ENCODE data around the gene FAM229A.
A peak's percentile ranks its signal among the peaks of the same experiment; 100 is the strongest.
"Not testable (repeated sequence)": the region's sequence is repeated elsewhere in the genome, so short reads cannot be mapped to it uniquely, and the experiment has no call there.

The FAM229A gene, protein sequence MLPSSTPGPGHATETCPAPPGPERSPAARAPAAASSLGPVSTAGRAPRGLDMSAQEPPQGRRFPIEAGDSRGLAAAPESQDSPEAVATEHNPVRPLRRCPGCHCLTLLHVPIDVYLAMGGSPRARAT

DNA sequence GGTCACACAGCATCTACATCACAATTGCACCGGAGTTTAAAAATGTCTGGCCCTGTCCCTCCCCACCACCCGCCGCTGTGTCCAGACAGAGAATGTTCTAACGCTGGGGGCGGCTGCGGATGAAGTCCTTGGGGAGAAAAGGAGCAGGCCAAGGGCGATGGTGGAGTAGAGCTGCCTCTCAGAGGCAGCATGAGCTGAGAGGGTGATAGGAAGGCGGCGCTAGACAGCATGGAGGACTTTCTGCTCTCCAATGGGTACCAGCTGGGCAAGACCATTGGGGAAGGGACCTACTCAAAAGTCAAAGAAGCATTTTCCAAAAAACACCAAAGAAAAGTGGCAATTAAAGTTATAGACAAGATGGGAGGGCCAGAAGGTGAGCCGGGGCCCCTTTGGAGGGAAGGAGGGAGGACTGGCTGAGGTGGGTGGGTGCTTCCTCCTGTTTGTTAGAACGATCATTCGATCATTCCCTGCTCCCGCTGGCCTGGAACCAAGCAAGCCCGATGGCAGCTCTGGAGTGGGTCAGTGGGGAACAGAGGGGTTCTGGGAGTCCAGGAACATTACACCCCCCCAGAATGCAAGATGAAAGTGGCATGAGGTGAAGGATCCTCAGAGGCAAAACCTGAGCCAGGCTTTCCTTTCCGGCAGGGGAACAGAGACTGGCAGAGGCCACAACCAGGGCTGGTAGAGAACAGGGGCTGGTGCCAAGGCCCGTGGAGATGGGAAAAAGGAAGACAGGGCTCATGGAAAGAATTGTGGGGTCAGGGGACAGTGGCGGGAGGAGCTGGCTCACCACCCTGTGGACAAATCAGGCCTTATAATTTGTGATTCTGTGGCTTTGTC lies at the start of gene FAM229A, which contains the start of gene TSSK3:
FAM229A (minus strand) TSS at position 12 of the 840 bp plus-strand sequence. CDS start 394 bp downstream, outside the sequence.
TSSK3 (plus strand) TSS at position 66 of the 840 bp plus-strand sequence; CDS start at position 229, 163 bp downstream.
- no peak for DNase-seq

DNA sequence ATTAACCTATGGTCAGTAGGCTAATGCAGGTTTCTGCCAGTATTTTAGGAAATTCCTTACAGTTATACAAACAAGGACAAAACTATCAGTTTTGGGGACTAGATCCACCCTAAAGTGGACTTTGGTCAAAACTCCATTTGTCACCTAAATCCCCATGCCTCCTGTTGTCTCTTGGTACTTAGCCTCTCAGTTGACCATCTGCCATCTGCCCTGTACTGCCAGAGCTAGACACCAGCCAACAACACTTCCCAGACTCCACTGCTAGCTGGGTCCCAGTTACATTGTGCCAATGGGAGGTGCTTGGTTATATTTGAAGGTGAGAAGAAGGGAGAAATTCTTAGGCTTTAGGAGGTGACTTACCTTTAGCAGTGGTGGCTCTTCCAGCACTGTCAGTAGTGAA lies 49.0 kb upstream of the FAM229A start:
- no peak for DNase-seq

DNA sequence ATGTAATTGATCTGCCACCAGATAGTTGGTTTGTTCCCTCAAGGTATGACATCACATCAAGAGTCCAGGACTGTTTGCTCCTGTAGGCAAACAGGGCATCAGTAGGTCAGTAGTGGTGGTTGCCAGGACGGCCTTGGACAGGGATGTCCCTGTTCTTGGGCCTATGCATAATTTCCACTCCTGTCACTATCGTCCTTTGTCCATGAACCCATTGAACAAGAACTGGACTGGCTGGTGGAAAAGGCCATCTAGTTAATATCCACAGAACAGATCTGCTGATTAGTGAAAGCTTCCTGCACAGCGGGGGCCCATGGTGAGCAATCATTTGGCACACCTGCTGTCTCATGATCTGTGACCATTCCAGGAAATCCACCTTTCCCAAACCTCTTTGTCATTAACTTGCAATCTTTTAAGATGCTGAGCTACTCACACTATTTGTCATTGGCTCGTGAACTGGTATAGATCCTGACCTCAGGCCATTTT lies 44.4 kb upstream of the FAM229A start:
- no peak for DNase-seq

DNA sequence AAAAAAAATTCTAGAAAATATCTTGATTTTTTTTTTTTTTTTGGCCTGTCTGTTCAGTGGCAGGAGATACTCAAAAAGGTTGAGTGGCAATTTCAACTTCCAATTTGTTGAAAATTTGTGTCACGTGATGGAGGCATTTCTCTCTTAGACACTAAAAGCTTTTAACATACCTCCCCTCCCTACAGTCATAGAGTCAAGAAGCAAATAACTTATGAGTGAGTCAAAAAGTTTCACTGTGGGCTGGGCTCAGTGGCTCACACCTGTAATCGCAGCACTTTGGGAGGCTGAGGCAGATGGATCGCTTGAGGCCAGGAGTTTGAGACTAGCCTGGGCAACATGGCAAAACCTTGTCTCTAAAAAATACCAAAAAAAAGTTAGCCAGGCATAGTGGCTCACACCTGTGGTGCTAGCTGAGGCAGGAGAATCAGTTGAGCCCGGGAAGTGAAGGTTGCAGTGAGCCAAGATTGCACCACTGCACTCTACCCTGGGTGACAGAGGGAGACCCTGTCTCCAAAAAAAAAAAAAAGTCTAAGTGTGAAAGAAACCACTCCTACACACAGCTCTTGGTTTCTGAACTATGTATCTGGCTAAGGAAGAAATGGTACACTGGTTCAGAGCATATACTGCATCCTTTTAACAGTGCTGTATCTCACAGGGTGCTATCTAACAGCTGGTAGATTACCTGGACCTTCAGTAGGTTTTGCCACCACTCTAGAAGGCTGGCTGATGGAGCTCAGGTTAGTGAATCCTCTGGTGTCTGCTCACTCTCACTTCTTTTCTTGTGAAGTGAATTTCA lies 43.6 kb upstream of the FAM229A start:
- DNase-seq = no peak

DNA sequence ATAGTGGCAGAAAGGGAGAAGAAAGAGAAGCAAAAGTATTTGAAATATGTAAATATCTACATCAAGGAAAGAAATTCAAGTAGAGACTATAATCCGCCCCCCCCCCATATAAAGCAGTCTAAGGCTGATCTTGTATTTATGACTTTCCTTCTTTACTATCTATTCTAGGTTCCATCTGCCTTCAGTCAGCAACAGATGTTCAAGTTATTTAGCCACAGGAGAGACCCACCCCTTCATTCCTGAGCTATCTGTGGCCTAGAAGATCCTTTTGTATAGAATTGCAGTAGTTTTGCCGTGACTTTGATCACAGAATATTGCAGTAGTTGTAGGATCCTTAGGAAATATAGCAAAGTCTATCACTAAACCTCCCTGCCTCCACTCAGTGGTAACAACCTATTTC lies 42.7 kb upstream of the FAM229A start:
- DNase-seq = no peak

DNA sequence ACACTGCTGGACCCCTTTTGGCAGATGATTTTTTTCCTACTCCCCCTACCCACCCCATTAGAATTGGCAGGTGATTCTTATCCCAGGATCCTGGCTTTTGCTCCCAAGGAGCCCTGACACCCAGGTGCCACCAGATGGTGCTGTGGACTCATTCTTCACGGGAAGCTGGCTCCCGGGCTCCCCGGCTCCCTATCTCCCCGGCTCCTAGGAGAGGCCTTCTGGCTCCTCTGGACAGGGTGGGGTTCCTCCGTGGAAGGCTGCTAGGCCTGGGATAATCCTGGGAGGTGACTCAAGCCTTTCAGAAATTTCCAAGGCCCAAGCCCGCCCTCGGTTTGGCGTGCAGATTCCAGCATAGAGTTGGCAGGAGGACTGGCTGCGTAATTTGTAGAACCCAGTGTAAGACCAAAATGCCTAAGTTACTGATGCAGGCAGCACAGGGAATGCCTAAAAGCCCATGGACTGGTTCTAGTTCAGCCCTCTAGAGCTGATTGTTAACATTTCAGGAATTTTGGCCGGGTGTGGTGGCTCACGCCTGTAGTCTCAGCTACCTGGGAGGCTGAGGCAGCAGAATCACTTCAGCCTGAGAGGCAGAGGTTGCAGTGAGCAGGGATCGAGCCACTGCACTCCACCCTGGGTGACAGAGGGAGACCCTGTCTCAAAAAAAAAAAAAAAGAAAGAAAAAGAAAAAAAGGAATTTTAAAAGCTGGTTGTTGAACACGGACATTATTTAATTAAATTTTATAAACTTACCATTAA lies 38.8 kb upstream of the FAM229A start:
- peak; percentile 46 for DNase-seq

DNA sequence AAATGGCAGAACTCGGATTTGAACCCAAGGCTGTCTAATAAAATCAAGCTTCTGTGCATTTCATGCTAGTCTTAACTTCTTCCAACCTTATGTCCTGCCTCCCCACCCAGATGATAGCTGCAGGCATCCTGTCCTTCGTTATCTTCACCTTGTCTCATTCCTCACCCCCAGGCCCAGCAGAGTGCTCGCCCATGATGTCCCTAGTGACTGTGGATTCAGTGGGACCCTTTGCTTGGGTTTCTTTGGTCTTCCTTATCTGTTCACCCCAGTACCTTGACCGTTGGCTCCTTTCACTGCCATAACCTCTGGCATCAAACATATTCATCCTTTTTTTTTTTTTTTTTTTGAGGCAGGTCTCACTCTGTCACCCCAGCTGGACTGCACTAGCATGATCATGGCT lies 37.6 kb upstream of the FAM229A start:
- DNase-seq = no peak

DNA sequence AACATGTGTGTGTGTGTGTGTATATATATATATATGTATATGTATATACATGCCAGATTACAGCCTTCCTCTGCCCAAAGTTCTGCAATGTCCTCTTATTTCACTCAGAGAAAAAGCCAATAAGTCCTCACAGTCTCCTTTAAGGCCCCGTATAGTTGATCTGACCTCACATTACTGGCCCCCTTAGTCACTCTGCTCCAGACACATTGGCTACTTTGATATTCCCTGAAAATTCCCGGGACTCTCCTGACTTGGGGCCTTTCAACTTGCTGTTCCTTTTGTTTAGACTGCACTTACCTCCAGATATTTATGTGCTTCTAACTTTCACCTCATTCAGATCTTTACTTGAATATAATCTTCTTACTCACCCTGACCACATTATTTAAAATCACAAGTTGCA lies 36.1 kb upstream of the FAM229A start:
- no peak for DNase-seq

DNA sequence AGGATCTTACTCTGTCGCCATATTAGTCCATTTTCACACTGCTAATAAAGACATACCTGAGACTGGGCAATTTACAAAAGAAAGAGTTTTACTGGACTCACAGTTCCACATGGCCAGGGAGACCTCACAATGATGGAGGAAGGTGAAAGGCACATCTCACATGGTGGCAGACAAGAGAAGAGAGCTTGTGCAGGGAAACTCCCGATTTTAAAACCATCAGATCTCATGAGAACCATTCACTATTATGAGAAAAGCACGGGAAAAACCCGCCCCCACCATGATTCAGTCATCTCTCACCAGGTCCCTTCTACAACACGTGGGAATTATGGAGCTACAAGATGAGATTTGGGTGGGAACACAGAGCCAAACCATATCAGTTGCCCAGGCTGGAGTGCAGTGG lies 34.2 kb upstream of the FAM229A start:
- not testable (repeated sequence) for DNase-seq

DNA sequence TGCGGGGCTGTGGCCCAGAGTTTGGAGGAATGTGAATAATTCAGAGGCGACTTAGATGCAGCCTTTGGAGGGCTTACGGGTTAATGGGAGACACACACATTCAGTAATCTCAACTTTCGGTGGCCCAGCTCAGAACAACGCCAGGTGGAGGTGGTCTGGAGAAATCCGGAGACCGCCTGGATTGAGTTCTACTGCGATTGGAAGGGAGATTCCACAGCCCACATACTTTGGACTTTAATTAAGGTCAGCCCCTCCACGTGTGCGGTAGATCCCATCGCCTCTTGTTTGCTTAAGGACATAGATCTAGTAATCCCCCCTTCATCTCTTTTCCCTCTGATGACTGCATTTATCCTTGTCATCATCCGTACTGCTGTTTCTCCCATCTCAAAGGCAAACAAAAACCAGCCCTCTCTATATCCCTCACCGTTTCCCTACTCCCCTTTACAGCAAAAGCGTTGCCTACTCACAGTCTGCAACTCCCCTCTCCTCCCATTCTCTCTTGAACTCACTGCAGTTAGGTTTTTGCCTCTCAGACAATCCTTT lies 32.7 kb upstream of the FAM229A start:
- DNase-seq = peak; percentile 33

DNA sequence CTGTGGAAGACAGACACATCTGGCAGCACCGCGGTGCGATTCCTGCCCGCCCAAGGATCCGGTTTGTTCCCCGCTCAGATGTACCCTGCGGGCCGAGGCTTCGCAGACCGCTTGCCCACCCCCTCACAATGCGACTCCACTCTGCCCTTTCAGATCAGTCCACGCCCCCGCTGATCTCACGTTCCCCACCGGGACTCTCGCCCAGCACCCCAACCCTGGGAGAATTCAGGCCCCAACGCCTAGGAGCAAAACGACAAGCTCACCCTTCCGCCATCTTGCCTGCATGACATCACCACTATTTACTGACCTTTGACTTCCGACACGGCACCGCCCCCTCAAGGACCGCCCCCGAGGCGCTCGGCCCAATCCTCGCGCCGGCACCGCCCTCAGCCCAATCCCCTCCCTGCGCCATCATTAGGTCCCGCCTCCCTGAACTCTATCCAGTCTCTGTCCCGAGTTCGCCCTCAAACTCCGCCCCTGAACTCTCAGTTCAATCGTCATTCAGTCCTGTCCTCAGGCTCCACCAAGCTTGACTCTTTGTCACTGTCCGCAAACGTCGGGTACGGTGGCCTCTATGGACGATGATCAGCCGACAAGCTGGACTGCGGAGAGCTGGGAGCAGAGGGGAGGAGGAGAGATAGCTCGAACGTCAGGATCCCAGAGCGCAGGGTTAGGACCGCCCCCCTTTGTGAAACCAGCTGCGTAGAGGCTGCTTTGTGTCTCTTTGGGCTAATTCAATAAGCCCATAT lies 32.0 kb upstream of the FAM229A start, which contains the start of gene BSDC1:
BSDC1 (minus strand) TSS at position 301 of the 749 bp plus-strand sequence; CDS start at position 274, 27 bp downstream.
- DNase-seq = peak; percentile 100

DNA sequence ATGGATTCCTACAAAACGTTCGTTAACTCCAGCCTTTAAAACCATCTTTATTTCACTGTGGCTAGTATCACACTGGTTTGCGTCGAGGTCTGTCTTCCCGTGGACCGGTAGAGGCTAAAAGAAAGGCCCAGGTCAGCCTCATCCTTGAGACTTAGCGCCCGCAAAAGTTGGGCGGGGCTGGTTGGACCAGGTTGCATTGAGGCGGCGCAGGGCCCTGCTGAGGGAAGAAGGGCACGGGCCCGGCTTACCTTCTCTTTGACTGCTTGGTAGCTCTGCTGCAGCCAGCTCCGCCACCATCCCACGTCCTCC lies 31.5 kb upstream of the FAM229A start:
- no peak for DNase-seq

DNA sequence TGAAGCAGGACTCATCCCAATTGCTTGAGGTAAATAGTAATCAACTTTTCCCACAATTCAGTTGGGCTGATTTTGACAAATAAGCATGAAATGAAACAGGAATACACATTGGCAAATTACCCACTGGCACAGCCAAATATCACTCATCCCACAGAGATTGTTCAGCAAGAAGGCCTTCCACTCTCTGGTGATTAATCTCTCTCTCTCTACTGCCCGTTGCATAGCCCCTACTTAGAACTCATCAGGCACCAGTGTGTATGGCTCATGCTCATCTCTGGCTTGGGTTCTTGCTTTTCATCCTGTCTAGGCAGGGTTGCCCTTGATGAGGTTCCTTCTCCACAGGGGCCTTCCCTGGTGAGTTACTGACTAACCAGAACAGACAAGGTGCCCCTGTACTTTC lies 30.9 kb upstream of the FAM229A start:
- no peak for DNase-seq

DNA sequence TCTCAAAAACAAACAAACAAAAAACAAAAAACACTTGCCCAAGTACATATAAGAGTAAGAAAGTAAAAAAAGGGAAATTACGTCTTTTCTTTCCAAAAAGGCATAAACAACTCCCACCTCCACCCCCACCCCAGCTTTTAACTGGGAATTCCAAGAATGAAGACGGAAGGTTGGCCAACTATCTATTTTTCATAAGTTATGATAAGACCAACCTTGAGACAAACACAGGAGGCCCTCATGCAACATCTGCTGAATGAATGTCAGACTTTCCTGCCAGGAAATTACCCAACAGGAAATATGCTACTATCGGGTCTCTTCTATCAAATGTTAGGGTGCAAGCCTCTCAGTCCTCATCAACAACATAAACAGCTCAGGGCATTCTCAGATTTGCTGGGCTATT lies 30.0 kb upstream of the FAM229A start:
- no peak for DNase-seq

DNA sequence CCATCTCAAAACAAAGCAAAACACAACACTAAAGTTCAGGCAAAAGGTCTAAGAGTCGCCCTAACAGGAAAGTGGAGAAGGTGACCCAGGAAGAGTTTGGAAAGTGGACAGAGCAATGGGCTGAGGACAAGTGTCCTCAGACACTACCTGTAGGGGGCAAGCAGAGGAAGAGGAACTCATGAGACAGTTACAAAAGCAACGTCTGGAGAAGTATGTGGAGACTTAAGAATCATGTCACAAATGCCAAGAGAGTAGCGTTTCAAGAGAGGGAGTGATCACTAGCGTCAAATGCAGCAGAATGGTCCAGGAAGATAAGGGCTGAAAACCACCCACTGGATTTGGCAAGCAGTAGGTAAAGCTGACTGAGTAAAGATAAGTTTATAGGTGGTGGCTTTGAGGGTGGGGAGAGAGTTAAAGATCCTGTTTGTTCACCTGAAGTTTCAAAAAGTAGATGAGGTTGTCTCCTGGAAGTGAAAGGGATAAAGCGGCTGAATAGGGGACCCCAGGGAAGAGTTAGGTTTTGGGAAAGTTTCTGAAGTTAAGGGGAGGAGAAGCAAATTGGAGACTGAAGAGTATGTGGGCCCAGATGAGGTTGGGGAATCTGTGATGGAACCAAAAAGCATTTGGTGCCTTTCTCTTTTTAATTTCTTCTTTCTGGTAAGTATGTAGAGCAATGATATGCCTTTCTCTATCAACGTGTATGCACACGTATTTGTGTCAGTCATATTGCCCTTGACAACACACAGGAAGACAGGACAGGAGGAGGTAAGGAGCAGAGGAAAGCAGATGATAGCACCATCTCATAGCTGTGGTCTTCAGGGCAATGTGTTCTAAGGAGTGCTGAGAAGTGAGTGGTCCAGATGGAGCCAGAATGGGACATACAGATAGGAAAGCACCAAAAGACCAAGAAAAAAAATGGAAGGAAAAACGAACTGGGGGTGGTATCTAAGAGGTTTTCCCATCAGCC lies 28.9 kb upstream of the FAM229A start:
- DNase-seq = no peak

DNA sequence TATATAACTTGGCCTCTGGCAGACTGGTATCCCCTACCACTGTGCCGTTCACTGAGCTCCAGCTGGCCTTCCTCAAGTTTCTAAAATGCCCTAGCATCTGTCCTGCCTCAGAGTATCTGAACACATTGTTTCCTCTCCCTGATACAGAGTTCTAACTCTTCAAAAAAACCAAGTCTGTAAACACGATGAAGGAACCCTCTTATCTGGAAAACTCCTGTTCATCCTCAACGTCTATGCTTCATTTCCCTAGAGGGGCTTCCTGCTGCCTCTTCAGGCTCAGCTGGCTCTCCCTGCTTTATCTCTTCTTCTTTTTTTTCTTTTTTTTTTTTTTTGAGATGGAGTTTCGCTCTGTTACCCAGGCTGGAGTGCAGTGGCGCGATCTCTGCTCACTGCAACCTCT lies 26.4 kb upstream of the FAM229A start:
- DNase-seq = no peak

DNA sequence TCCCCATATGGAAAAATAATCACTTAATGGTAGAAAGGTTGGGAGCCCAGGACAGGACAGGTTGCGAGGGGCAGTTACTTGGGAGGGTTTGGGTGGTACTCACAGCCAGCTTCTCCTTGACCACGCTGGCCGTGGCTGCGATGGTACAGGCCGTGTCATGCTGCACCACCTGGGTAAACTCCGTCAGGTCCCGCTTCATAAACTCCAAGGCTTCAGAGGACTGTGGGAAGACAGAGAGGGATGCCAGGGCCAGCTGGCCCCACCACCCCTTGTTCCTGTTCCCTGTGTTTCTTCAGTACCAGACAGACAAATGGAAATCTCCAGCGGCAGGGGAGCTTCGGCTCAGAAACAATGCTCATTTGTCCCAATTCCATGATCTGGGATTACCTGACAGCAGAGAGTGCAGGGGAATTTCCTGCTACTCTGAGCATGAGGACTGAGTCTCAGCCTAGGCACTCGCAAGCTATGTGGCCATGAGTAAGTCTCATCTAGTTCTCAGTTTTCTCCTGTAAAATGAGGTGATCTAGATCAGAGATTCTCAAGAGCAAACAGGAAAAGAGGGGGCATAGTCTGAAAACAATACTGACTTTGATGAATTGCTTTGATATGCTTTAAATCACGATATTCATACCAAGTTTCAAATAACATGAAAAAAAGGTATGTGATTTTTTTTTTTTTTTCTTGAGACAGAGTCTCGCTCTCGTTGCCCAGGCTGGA lies 24.5 kb upstream of the FAM229A start:
- no peak for DNase-seq

DNA sequence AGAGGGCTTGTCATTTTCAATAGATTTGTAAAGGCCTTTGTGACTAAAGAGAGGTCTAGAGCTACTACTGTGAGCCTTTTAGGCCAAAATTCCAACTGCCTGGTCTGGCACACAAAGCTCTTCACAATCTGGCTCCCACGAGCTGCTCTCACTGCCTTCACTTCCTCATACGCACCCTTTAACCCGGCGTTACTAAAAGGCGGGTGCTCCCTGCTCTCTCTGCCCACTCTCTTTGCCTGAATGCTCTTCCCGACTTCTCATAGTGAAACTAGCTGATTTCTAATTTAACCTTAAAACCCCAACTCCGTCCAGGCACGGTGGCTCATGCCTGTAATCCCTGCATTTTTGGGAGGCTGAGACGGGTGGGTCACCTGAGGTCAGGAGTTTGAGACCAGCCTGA lies 17.8 kb upstream of the FAM229A start:
- no peak for DNase-seq

DNA sequence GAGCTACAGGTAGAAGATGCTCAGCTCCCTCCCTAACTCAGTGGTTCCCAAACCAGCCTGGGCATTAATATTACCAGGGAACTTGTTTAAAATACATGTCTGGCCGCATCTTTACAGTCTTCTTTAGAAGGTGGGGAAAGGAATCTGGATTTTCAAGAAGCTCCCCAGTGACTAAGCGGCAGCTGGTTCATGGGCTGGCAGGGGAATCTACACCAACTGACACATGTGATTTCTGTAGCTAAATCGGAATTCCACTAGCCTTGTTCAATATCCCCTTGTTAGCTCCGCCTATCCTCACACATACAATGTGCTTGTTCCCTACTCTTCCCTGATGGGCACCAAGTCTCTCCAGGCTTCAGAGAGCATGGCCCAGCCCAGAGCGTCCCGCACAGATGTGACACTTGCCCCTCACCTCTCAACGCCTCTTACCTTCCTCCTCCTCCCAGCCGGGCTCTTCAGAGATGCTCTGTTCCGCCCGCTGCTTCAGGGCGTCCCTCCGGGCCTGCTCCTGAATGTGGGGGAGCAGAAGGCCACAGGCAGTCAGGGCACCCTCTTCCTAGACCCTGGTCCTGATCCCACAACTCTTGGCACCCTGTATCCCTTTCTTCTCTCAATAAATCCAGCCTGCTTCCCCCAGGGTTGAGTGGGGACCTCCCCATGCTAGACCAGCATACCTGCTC lies 15.4 kb upstream of the FAM229A start:
- no peak for DNase-seq

Data from DMS153 (cell line).